ENCODE results near the gene TIGD4. TPM values are rescaled to one million over a fixed set of nuclear protein-coding genes. Genes with fewer than 3 reads are reported as not detected.

TIGD4 gene
- under 1 TPM; 0.12 to 0.25 TPM for total RNA-seq

GRCh38 chr4:152779513-152780266 lies at the start of gene TIGD4, which contains the start of gene ARFIP1:
Gene TIGD4, minus strand, starts transcription at chr4:152779730. Its CDS starts 8,726 bp downstream, at chr4:152771004.
Gene ARFIP1, plus strand, starts transcription at chr4:152779954. Its CDS starts 49,680 bp downstream, at chr4:152829634.
- Mint-ChIP-seq H3K27me3 (peaks cover 26% of the 10 kb centered on the region), H3K4me1 (peaks cover 43% of the 10 kb centered on the region), H3K27ac (peak within 1 kb of the TSS; percentile 93), H3K9me3 (no peaks in the 10 kb centered on the region), H3K4me3 (peak within 1 kb of the TSS; percentile 94), H3K36me3 (ENCODE audit: low read depth) (peaks cover 15% of the 10 kb centered on the region)
- peak; percentile 96 for DNase-seq
- POLR2A ChIA-PET: interaction anchor here (0.6 kb wide), 1 partner anchor 66 kb away, joined by 7 read pairs; no protein-coding TSS in a partner anchor
- CTCF ChIA-PET: interaction anchor here (0.8 to 2.6 kb wide), 7 partner anchors 11 to 344 kb away, joined by 3 to 20 read pairs (median 3); no protein-coding TSS in a partner anchor

GRCh38 chr4:152828122-152828521 lies 48.6 kb upstream of the TIGD4 start:
- Mint-ChIP-seq H3K36me3 (ENCODE audit: low read depth) (peaks cover 25% of the 10 kb centered on the region), H3K27ac (no peak overlapping the region), H3K9me3 (peaks cover 8% of the 10 kb centered on the region), H3K4me1 (no peaks in the 10 kb centered on the region), H3K4me3 (no peak overlapping the region), H3K27me3 (no peaks in the 10 kb centered on the region)
- ChIA-PET CTCF (interaction anchor here (2.1 kb wide), 1 partner anchor 10 kb away, joined by 5 read pairs; no protein-coding TSS in a partner anchor), POLR2A (no interaction called here)
- no peak for DNase-seq

GRCh38 chr4:152825336-152825735 lies 45.8 kb upstream of the TIGD4 start:
- no peaks in the 10 kb centered on the region for H3K27me3 Mint-ChIP-seq
- peaks cover 18% of the 10 kb centered on the region for H3K9me3 Mint-ChIP-seq
- no peak overlapping the region for H3K4me3 Mint-ChIP-seq
- POLR2A ChIA-PET: no interaction called here
- H3K4me1 Mint-ChIP-seq: no peaks in the 10 kb centered on the region
- H3K36me3 Mint-ChIP-seq (ENCODE audit: low read depth): peaks cover 7% of the 10 kb centered on the region
- no peak for DNase-seq
- CTCF ChIA-PET: no interaction called here
- H3K27ac Mint-ChIP-seq: no peak overlapping the region

GRCh38 chr4:152824561-152824960 lies 45.0 kb upstream of the TIGD4 start:
- peaks cover 9% of the 10 kb centered on the region for H3K36me3 Mint-ChIP-seq (ENCODE audit: low read depth)
- no peak overlapping the region for H3K4me3 Mint-ChIP-seq
- POLR2A ChIA-PET: no interaction called here
- H3K4me1 Mint-ChIP-seq: no peaks in the 10 kb centered on the region
- no peak overlapping the region for H3K27ac Mint-ChIP-seq
- no peak for DNase-seq
- CTCF ChIA-PET: no interaction called here
- no peaks in the 10 kb centered on the region for H3K27me3 Mint-ChIP-seq
- H3K9me3 Mint-ChIP-seq: peaks cover 22% of the 10 kb centered on the region

GRCh38 chr4:152822323-152822722 lies 42.8 kb upstream of the TIGD4 start:
- DNase-seq: no peak
- H3K4me1 Mint-ChIP-seq: peaks cover 6% of the 10 kb centered on the region
- H3K9me3 Mint-ChIP-seq: peaks cover 24% of the 10 kb centered on the region
- H3K4me3 Mint-ChIP-seq: no peak overlapping the region
- peaks cover 17% of the 10 kb centered on the region for H3K36me3 Mint-ChIP-seq (ENCODE audit: low read depth)
- ChIA-PET CTCF (no interaction called here), POLR2A (no interaction called here)
- H3K27me3 Mint-ChIP-seq: no peaks in the 10 kb centered on the region
- no peak overlapping the region for H3K27ac Mint-ChIP-seq

GRCh38 chr4:152820073-152820472 lies 40.5 kb upstream of the TIGD4 start:
- Mint-ChIP-seq H3K4me1 (peaks cover 17% of the 10 kb centered on the region), H3K27me3 (no peaks in the 10 kb centered on the region), H3K27ac (no peak overlapping the region), H3K9me3 (peaks cover 38% of the 10 kb centered on the region), H3K4me3 (no peak overlapping the region), H3K36me3 (ENCODE audit: low read depth) (peaks cover 36% of the 10 kb centered on the region)
- CTCF ChIA-PET: interaction anchor here (0.9 kb wide), 1 partner anchor 41 kb away, joined by 3 read pairs; the partner anchor contains the start of genes ARFIP1 and TIGD4
- DNase-seq: no peak
- POLR2A ChIA-PET: no interaction called here

- H3K4me3 Mint-ChIP-seq: no peak overlapping the region
- CTCF ChIA-PET: interaction anchor here (0.9 to 1.2 kb wide), 3 partner anchors 10 to 40 kb away, joined by 3 to 5 read pairs (median 3); partner anchors contain the start of genes ARFIP1 and TIGD4
- POLR2A ChIA-PET: no interaction called here
These were observed 39.6 kb upstream of the TIGD4 start for GRCh38 chr4:152819026-152819645.

GRCh38 chr4:152817331-152817730 lies 37.8 kb upstream of the TIGD4 start:
- Mint-ChIP-seq H3K4me3 (no peak overlapping the region), H3K4me1 (peaks cover 17% of the 10 kb centered on the region), H3K9me3 (peaks cover 49% of the 10 kb centered on the region), H3K27me3 (no peaks in the 10 kb centered on the region), H3K36me3 (ENCODE audit: low read depth) (peaks cover 50% of the 10 kb centered on the region), H3K27ac (peak overlapping the region; percentile 39)
- ChIA-PET POLR2A (no interaction called here), CTCF (no interaction called here)
- no peak for DNase-seq

More at GRCh38 chr4:152819026-152819645, 39.6 kb upstream of the TIGD4 start:
- Mint-ChIP-seq H3K27ac (no peak overlapping the region), H3K9me3 (peaks cover 40% of the 10 kb centered on the region), H3K36me3 (ENCODE audit: low read depth) (peaks cover 41% of the 10 kb centered on the region), H3K27me3 (no peaks in the 10 kb centered on the region), H3K4me1 (peaks cover 17% of the 10 kb centered on the region)
- no peak for DNase-seq

GRCh38 chr4:152815078-152815477 lies 35.5 kb upstream of the TIGD4 start:
- Mint-ChIP-seq H3K9me3 (peaks cover 48% of the 10 kb centered on the region), H3K27ac (no peak overlapping the region), H3K36me3 (ENCODE audit: low read depth) (peaks cover 55% of the 10 kb centered on the region), H3K4me3 (no peak overlapping the region), H3K4me1 (peaks cover 17% of the 10 kb centered on the region), H3K27me3 (no peaks in the 10 kb centered on the region)
- ChIA-PET CTCF (interaction anchor here (0.7 to 1.5 kb wide), 3 partner anchors 16 to 1108 kb away, joined by 3 read pairs; no protein-coding TSS in a partner anchor), POLR2A (no interaction called here)
- DNase-seq: no peak

- H3K27ac Mint-ChIP-seq: no peak overlapping the region
- H3K9me3 Mint-ChIP-seq: peaks cover 33% of the 10 kb centered on the region
- no peak for DNase-seq
- H3K27me3 Mint-ChIP-seq: no peaks in the 10 kb centered on the region
- POLR2A ChIA-PET: no interaction called here
- CTCF ChIA-PET: no interaction called here
- peaks cover 14% of the 10 kb centered on the region for H3K4me1 Mint-ChIP-seq
- H3K4me3 Mint-ChIP-seq: no peak overlapping the region
- H3K36me3 Mint-ChIP-seq (ENCODE audit: low read depth): peaks cover 39% of the 10 kb centered on the region
These were observed 31.3 kb upstream of the TIGD4 start for GRCh38 chr4:152810715-152811287.

GRCh38 chr4:152808670-152809069 lies 29.1 kb upstream of the TIGD4 start:
- DNase-seq: no peak
- POLR2A ChIA-PET: no interaction called here
- Mint-ChIP-seq H3K36me3 (ENCODE audit: low read depth) (peaks cover 24% of the 10 kb centered on the region), H3K27ac (no peak overlapping the region), H3K27me3 (no peaks in the 10 kb centered on the region), H3K4me1 (peaks cover 14% of the 10 kb centered on the region), H3K9me3 (peaks cover 21% of the 10 kb centered on the region), H3K4me3 (no peak overlapping the region)
- CTCF ChIA-PET: interaction anchor here (0.6 to 0.7 kb wide), 5 partner anchors 15 to 710 kb away, joined by 3 to 6 read pairs (median 4); no protein-coding TSS in a partner anchor

GRCh38 chr4:152807294-152807829 lies 27.8 kb upstream of the TIGD4 start:
- POLR2A ChIA-PET: no interaction called here
- H3K36me3 Mint-ChIP-seq (ENCODE audit: low read depth): peaks cover 19% of the 10 kb centered on the region
- peaks cover 14% of the 10 kb centered on the region for H3K9me3 Mint-ChIP-seq
- CTCF ChIA-PET: interaction anchor here (0.6 kb wide), 1 partner anchor 886 kb away, joined by 3 read pairs; no protein-coding TSS in a partner anchor
- no peaks in the 10 kb centered on the region for H3K27me3 Mint-ChIP-seq
- peaks cover 14% of the 10 kb centered on the region for H3K4me1 Mint-ChIP-seq
- peak overlapping the region; percentile 3 for H3K4me3 Mint-ChIP-seq
- H3K27ac Mint-ChIP-seq: no peak overlapping the region
- DNase-seq: no peak
